ENCODE results near the gene VWA2.

- no peak for TF ChIP-seq CTCF (conservative IDR thresholded peaks at IDR 0.05; ENCODE audit: low read depth, low read length)
- no peak for TF ChIP-seq POLR2A (IDR thresholded peaks at IDR 0.05; ENCODE audit: low read depth, low read length)
- TF ChIP-seq MAFK (IDR thresholded peaks at IDR 0.05; ENCODE audit: low read depth, low read length), result no peak
- no peak for TF ChIP-seq CHD1 (IDR thresholded peaks at IDR 0.05; ENCODE audit: low read depth, low read length)
- no peak for TF ChIP-seq SMC3 (IDR thresholded peaks at IDR 0.05; ENCODE audit: low read depth, low read length)
- no peak for TF ChIP-seq USF2 (IDR thresholded peaks at IDR 0.05; ENCODE audit: low read depth, low read length)
- no peak for TF ChIP-seq RFX5 (IDR thresholded peaks at IDR 0.05; ENCODE audit: low read depth, low read length)
- TF ChIP-seq ELK1 (IDR thresholded peaks at IDR 0.05; ENCODE audit: borderline replicate concordance, low read depth, low read length), result no peak
Observed at GRCh38 chr10:114327537-114328440, 88.7 kb downstream of the VWA2 start.
